HEK293 (cell line): ENCODE measurements around the gene DMPK.

ENCODE experiments used
- GFI1B ChIP-seq: fragments of 450-650 bp; formaldehyde crosslinking; IDR thresholded peaks from 2 replicates; pipeline ENCODE4 v1.5.1; 2016; ENCODE audit warnings: missing biosample characterization, missing genetic modification characterization
- GLIS1 ChIP-seq: fragments of 450-650 bp; formaldehyde crosslinking; IDR thresholded peaks from 2 replicates; pipeline ENCODE4 v1.5.1; 2016; ENCODE audit warnings: missing biosample characterization, missing genetic modification characterization
- GLIS2 ChIP-seq: fragments of 450-650 bp; formaldehyde crosslinking; IDR thresholded peaks from 2 replicates; pipeline ENCODE4 v1.5.1; 2016; ENCODE audit warnings: missing biosample characterization, missing genetic modification characterization
- KLF10 ChIP-seq: fragments of 450-650 bp; IDR thresholded peaks from 2 replicates; pipeline ENCODE4 v1.5.1; 2018; ENCODE audit warnings: missing biosample characterization, mild to moderate bottlenecking, missing genetic modification characterization
- PRDM1 ChIP-seq: fragments of 450-650 bp; formaldehyde crosslinking; IDR thresholded peaks from 2 replicates; pipeline ENCODE4; 2016; ENCODE audit warnings: missing biosample characterization, missing genetic modification characterization
- SP2 ChIP-seq: fragments of 450-650 bp; formaldehyde crosslinking; IDR thresholded peaks from 2 replicates; pipeline ENCODE4 v1.5.1; 2016; ENCODE audit warnings: missing biosample characterization, missing genetic modification characterization
- WT1 ChIP-seq: fragments of 450-650 bp; formaldehyde crosslinking; IDR thresholded peaks from 2 replicates; pipeline ENCODE4 v1.5.1; 2016; ENCODE audit warnings: missing biosample characterization, missing genetic modification characterization
- ZBTB7A ChIP-seq: fragments of 450-650 bp; formaldehyde crosslinking; IDR thresholded peaks from 2 replicates; pipeline ENCODE4 v1.5.1; 2016; ENCODE audit warnings: low read depth, missing biosample characterization, missing genetic modification characterization
- ZNF132 ChIP-seq: fragments of 450-650 bp; formaldehyde crosslinking; IDR thresholded peaks from 2 replicates; pipeline ENCODE4 v1.5.1; 2017; ENCODE audit warnings: missing biosample characterization, missing genetic modification characterization, borderline replicate concordance
- ZNF133 ChIP-seq: fragments of 450-650 bp; formaldehyde crosslinking; IDR thresholded peaks from 2 replicates; pipeline ENCODE4 v1.5.1; 2016; ENCODE audit warnings: missing biosample characterization, missing genetic modification characterization
- ZNF155 ChIP-seq: fragments of 450-650 bp; formaldehyde crosslinking; IDR thresholded peaks from 2 replicates; pipeline ENCODE4 v1.5.1; 2016; ENCODE audit warnings: missing biosample characterization, missing genetic modification characterization
- ZNF221 ChIP-seq: fragments of 450-650 bp; formaldehyde crosslinking; IDR thresholded peaks from 2 replicates; pipeline ENCODE4 v1.5.1; 2017; ENCODE audit warnings: missing biosample characterization, missing genetic modification characterization, borderline replicate concordance
- ZNF274 ChIP-seq, 2 experiments: fragments of 200-500 bp in 1 of 2; fragments of 450-650 bp in 1 of 2; sonication (Bioruptor generic) in 1 of 2; formaldehyde crosslinking in 1 of 2; IDR thresholded peaks; 2 replicates each; pipeline versions ENCODE4 v1.5.1 to v1.6.1; 2014 to 2016; ENCODE audit warnings: borderline replicate concordance in 1 of 2, inconsistent platforms in 1 of 2, low read length in 1 of 2, missing biosample characterization in 1 of 2, missing genetic modification characterization in 1 of 2
- ZNF366 ChIP-seq: fragments of 450-650 bp; formaldehyde crosslinking; conservative IDR thresholded peaks from 2 replicates; pipeline ENCODE4 v1.5.1; 2016; ENCODE audit warnings: missing biosample characterization, missing genetic modification characterization
- ZNF394 ChIP-seq: fragments of 450-650 bp; formaldehyde crosslinking; IDR thresholded peaks from 2 replicates; pipeline ENCODE4 v1.5.1; 2016; ENCODE audit warnings: missing biosample characterization, missing genetic modification characterization, mild to moderate bottlenecking, moderate library complexity, borderline replicate concordance
- ZNF404 ChIP-seq: fragments of 450-650 bp; formaldehyde crosslinking; IDR thresholded peaks from 2 replicates; pipeline ENCODE4 v1.5.1; 2017; ENCODE audit warnings: missing biosample characterization, missing genetic modification characterization
- ZNF501 ChIP-seq: fragments of 450-650 bp; formaldehyde crosslinking; IDR thresholded peaks from 2 replicates; pipeline ENCODE4 v1.5.1; 2016; ENCODE audit warnings: missing biosample characterization, missing genetic modification characterization
- ZNF510 ChIP-seq: fragments of 450-650 bp; formaldehyde crosslinking; IDR thresholded peaks from 2 replicates; pipeline ENCODE4 v1.5.1; 2018; ENCODE audit warnings: mild to moderate bottlenecking, missing genetic modification characterization, missing biosample characterization; ENCODE audit not compliant: insufficient replicate concordance
- ZNF549 ChIP-seq: fragments of 450-650 bp; IDR thresholded peaks from 2 replicates; pipeline ENCODE4 v1.5.1; 2018; ENCODE audit warnings: missing biosample characterization, missing genetic modification characterization, mild to moderate bottlenecking, inconsistent platforms, moderate library complexity
- ZNF585B ChIP-seq: fragments of 450-650 bp; formaldehyde crosslinking; IDR thresholded peaks from 2 replicates; pipeline ENCODE4 v1.5.1; 2016; ENCODE audit warnings: missing biosample characterization, missing genetic modification characterization
- ZNF596 ChIP-seq: fragments of 450-650 bp; IDR thresholded peaks from 2 replicates; pipeline ENCODE4 v1.5.0; 2018; ENCODE audit warnings: missing biosample characterization, mild to moderate bottlenecking, missing genetic modification characterization, moderate library complexity
- ZNF629 ChIP-seq: fragments of 450-650 bp; formaldehyde crosslinking; IDR thresholded peaks from 2 replicates; pipeline ENCODE4 v1.5.1; 2017; ENCODE audit warnings: missing biosample characterization, missing genetic modification characterization
- ZNF777 ChIP-seq: fragments of 450-650 bp; formaldehyde crosslinking; IDR thresholded peaks from 2 replicates; pipeline ENCODE4 v1.5.1; 2017; ENCODE audit warnings: missing biosample characterization, missing genetic modification characterization, borderline replicate concordance
- TF ChIP-seq, protein P1 (sequence below): fragments of 450-650 bp; formaldehyde crosslinking; IDR thresholded peaks from 2 replicates; pipeline ENCODE4 v1.5.1; 2017; ENCODE audit warnings: missing biosample characterization, missing genetic modification characterization
- TF ChIP-seq, protein P2 (sequence below): fragments of 450-650 bp; formaldehyde crosslinking; IDR thresholded peaks from 2 replicates; pipeline ENCODE4 v1.5.1; 2016; ENCODE audit warnings: missing biosample characterization, missing genetic modification characterization
- TF ChIP-seq, protein P3 (sequence below): fragments of 450-650 bp; formaldehyde crosslinking; IDR thresholded peaks from 2 replicates; pipeline ENCODE4 v1.5.1; 2016; ENCODE audit warnings: missing biosample characterization, missing genetic modification characterization
- TF ChIP-seq, protein P4 (sequence below): fragments of 450-650 bp; formaldehyde crosslinking; IDR thresholded peaks from 2 replicates; pipeline ENCODE4 v1.5.1; 2016; ENCODE audit warnings: missing biosample characterization, missing genetic modification characterization
- TF ChIP-seq, protein P5 (sequence below): fragments of 450-650 bp; formaldehyde crosslinking; IDR thresholded peaks from 2 replicates; pipeline ENCODE4 v1.5.1; 2016; ENCODE audit warnings: missing biosample characterization, missing genetic modification characterization

Gene DMPK

DNA sequence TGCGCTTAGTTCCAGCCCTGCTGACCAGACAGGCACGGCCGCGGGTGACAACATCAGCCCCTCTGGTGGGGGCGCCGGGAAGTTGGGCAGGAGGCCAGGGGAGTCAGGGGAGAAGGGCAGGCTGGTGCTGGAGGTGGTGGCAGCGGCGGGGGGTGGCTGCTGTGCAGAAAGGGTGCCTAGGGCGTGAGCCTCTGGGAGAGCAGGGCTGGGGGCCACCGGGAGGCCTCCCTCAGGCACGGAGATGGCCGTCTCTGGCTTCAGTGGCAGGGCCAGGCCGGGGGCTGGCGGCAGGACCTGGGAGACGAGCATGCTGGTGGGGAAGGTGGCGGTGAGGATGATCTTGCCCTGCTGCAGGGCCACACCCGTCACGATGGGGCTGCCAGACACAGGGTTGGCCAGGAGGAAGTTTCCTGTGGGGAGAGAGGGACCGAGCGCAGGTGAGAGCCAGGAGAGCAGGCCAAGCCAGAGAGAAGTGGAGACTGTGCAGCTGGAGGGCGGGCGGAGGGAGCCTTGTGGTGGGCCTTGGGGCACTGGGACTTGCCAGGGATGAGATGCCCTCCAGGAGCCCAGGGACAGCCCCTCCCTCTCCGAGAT, 16.5 kb downstream of the DMPK start (continued):
- TF ChIP-seq, protein P1, sequence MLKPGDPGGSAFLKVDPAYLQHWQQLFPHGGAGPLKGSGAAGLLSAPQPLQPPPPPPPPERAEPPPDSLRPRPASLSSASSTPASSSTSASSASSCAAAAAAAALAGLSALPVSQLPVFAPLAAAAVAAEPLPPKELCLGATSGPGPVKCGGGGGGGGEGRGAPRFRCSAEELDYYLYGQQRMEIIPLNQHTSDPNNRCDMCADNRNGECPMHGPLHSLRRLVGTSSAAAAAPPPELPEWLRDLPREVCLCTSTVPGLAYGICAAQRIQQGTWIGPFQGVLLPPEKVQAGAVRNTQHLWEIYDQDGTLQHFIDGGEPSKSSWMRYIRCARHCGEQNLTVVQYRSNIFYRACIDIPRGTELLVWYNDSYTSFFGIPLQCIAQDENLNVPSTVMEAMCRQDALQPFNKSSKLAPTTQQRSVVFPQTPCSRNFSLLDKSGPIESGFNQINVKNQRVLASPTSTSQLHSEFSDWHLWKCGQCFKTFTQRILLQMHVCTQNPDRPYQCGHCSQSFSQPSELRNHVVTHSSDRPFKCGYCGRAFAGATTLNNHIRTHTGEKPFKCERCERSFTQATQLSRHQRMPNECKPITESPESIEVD (tag by site-specific recombination): no peak
- no peak for TF ChIP-seq ZNF155
- TF ChIP-seq, protein P2, sequence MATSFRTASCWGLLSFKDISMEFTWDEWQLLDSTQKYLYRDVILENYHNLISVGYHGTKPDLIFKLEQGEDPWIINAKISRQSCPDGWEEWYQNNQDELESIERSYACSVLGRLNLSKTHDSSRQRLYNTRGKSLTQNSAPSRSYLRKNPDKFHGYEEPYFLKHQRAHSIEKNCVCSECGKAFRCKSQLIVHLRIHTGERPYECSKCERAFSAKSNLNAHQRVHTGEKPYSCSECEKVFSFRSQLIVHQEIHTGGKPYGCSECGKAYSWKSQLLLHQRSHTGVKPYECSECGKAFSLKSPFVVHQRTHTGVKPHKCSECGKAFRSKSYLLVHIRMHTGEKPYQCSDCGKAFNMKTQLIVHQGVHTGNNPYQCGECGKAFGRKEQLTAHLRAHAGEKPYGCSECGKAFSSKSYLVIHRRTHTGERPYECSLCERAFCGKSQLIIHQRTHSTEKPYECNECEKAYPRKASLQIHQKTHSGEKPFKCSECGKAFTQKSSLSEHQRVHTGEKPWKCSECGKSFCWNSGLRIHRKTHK (tag by site-specific recombination): no peak
- TF ChIP-seq ZNF596 (tag by site-specific recombination): no peak
- TF ChIP-seq ZNF549 (tag by site-specific recombination): no peak
- no peak for TF ChIP-seq WT1 (tag by site-specific recombination)
- TF ChIP-seq ZNF501: no peak
- peak; percentile 97 for TF ChIP-seq GLIS1 (tag by site-specific recombination)
- TF ChIP-seq ZBTB7A: no peak
- TF ChIP-seq, protein P3, sequence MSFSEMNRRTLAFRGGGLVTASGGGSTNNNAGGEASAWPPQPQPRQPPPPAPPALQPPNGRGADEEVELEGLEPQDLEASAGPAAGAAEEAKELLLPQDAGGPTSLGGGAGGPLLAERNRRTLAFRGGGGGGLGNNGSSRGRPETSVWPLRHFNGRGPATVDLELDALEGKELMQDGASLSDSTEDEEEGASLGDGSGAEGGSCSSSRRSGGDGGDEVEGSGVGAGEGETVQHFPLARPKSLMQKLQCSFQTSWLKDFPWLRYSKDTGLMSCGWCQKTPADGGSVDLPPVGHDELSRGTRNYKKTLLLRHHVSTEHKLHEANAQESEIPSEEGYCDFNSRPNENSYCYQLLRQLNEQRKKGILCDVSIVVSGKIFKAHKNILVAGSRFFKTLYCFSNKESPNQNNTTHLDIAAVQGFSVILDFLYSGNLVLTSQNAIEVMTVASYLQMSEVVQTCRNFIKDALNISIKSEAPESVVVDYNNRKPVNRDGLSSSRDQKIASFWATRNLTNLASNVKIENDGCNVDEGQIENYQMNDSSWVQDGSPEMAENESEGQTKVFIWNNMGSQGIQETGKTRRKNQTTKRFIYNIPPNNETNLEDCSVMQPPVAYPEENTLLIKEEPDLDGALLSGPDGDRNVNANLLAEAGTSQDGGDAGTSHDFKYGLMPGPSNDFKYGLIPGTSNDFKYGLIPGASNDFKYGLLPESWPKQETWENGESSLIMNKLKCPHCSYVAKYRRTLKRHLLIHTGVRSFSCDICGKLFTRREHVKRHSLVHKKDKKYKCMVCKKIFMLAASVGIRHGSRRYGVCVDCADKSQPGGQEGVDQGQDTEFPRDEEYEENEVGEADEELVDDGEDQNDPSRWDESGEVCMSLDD (tag by site-specific recombination): no peak
- TF ChIP-seq ZNF366 (tag by site-specific recombination): 0 out of 2 replicates have a peak, but pooled peaks have one; percentile 22
- no peak for TF ChIP-seq ZNF585B (tag by site-specific recombination)
- TF ChIP-seq, protein P4, sequence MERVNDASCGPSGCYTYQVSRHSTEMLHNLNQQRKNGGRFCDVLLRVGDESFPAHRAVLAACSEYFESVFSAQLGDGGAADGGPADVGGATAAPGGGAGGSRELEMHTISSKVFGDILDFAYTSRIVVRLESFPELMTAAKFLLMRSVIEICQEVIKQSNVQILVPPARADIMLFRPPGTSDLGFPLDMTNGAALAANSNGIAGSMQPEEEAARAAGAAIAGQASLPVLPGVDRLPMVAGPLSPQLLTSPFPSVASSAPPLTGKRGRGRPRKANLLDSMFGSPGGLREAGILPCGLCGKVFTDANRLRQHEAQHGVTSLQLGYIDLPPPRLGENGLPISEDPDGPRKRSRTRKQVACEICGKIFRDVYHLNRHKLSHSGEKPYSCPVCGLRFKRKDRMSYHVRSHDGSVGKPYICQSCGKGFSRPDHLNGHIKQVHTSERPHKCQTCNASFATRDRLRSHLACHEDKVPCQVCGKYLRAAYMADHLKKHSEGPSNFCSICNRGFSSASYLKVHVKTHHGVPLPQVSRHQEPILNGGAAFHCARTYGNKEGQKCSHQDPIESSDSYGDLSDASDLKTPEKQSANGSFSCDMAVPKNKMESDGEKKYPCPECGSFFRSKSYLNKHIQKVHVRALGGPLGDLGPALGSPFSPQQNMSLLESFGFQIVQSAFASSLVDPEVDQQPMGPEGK: peak; percentile 63
- TF ChIP-seq ZNF274 (IDR thresholded peaks at IDR 0.05; ENCODE audit: low read length): no peak
- no peak for TF ChIP-seq ZNF274 (tag by site-specific recombination; IDR thresholded peaks at IDR 0.05; ENCODE audit: borderline replicate concordance)
- TF ChIP-seq GFI1B (tag by site-specific recombination): no peak
- TF ChIP-seq ZNF510 (tag by site-specific recombination): no peak
- no peak for TF ChIP-seq KLF10 (tag by site-specific recombination)
- no peak for TF ChIP-seq ZNF133 (tag by site-specific recombination)
- TF ChIP-seq PRDM1 (tag by site-specific recombination): no peak
- no peak for TF ChIP-seq ZNF221
- TF ChIP-seq ZNF394 (tag by site-specific recombination): no peak
- TF ChIP-seq ZNF777 (tag by site-specific recombination): no peak
- TF ChIP-seq, protein P5, sequence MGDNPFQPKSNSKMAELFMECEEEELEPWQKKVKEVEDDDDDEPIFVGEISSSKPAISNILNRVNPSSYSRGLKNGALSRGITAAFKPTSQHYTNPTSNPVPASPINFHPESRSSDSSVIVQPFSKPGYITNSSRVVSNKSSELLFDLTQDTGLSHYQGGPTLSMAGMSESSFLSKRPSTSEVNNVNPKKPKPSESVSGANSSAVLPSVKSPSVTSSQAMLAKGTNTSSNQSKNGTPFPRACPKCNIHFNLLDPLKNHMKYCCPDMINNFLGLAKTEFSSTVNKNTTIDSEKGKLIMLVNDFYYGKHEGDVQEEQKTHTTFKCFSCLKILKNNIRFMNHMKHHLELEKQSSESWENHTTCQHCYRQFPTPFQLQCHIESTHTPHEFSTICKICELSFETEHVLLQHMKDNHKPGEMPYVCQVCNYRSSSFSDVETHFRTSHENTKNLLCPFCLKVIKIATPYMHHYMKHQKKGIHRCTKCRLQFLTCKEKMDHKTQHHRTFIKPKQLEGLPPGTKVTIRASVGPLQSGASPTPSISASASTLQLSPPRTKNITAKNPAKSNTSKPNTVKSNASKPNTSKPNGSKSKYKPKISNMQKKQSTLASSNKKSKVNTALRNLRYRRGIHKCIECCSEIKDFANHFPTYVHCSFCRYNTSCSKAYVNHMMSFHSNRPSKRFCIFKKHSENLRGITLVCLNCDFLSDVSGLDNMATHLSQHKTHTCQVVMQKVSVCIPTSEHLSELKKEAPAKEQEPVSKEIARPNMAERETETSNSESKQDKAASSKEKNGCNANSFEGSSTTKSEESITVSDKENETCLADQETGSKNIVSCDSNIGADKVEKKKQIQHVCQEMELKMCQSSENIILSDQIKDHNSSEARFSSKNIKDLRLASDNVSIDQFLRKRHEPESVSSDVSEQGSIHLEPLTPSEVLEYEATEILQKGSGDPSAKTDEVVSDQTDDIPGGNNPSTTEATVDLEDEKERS (tag by site-specific recombination): no peak
- TF ChIP-seq SP2 (tag by site-specific recombination): no peak
- TF ChIP-seq ZNF132 (tag by site-specific recombination): no peak
- peak; percentile 75 for TF ChIP-seq GLIS2 (tag by site-specific recombination)
- no peak for TF ChIP-seq ZNF404
- no peak for TF ChIP-seq ZNF629
